HG03039 (cell line): Measurements from ENCODE around the gene ATPAF2.
"Not testable (repeated sequence)": the region's sequence is repeated elsewhere in the genome, so short reads cannot be mapped to it uniquely, and the experiment has no call there.

Source experiments
- ATAC-seq: cut with Tn5 transposase; IDR thresholded peaks from one replicate; pipeline ENCODE4 v1.9.1; 2021; ENCODE audit warnings: mild to moderate bottlenecking, moderate library complexity; ENCODE audit not compliant: unreplicated experiment

The ATPAF2 gene

GRCh38 chr17:18014006-18014405 lies 25.0 kb downstream of the ATPAF2 start:
- ATAC-seq, result no peak

- no peak for ATAC-seq
Measured at GRCh38 chr17:18011286-18011685, 27.7 kb downstream of the ATPAF2 start.

DNA sequence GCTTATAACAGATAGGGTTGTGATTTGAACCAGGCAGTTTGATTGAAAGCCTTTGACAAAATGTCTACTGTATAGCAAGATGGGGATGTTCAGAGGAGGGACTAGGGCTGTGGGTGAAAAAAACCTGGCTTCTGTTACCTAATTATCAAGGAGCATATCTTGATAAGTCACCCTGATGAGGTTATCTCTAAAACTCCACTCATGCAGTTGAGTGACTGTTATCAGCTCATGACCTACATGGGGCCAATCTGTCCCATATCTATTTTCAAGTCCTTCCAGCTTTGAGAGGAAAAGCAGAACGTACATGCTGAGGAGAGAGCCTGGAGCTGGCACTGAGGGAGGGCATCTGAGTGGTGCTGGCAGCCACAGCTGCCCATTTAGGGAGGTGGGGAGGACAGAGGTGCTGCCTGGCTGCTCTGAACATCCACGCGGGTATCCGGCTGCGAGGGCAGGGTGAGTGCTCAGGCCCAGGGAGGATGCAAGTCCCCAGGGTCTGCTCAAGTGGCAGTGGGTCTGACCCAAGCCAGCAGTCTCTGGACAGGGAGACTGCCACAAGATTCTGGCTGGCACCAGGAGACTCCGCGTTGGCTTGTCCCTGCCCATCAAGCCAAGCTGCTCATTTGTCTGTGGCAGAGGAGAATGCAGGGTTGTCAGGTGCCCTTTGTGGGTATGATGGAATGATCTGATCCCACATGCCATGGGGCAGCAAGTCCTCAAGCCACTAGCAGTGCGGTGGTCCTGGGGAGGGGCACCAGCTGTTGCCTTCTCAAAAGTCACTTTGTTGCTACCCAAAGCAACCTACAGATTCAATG lies 29.2 kb downstream of the ATPAF2 start:
- no peak for ATAC-seq

DNA sequence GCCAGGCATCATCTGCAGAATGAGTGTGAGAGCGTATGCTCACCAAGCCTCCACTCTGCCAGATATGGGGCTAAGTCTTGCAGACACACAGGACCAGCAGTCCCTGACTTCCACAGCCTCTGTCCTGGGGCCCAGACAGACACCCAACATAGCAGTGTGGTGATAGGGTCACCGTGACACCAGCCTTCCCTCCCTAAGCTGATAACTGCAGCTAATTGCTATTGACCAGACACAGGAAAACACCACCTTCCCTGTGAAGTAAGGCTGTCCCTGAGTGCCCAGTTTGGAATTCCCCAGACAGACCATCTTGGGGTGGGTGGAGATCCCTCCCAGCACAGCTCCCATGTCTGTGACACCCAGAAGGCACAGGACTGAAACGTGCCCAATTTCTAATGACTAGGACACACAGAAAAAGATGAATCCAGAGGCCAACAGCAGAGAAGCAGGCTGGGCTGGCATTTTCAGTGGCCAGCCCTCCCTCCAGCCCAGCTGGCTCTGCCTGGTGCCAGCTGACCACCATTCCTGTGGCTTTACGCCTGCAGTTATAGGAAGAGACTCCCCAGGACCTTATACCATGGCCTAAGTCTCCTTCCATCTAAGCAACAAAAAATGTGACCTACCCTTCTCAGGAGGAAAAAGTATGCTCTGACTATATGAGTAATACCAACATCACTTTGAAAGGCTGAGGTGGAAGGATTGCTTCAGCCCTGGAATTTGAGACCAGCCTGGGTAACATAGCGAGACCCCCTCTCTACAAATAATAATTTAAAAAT lies 30.3 kb downstream of the ATPAF2 start:
- no peak for ATAC-seq

- ATAC-seq, result no peak
Measured at GRCh38 chr17:18006495-18007239, 32.3 kb downstream of the ATPAF2 start.

DNA sequence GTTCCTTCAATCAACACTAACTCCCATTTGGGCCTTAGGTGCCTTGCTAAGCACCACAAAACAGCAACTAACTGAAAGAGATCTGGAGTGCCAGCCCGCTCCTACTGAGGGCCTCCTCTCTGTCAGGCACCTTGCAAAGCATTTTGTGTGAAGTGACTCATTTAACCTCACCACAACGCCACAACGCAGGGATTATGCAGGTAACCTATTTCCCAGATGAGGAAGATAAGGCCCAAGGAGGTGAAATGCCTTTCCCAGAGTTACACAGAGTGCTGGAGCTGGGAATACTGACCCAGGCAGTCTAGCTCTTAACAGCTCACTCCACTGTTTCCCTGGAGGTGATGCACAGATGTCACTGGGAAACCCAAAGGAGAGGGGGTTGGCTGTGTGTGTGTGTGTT lies 33.5 kb downstream of the ATPAF2 start:
- ATAC-seq, result no peak

- ATAC-seq, result no peak
Measured at GRCh38 chr17:18004884-18005305, 34.1 kb downstream of the ATPAF2 start.

GRCh38 chr17:18004345-18004744 lies 34.6 kb downstream of the ATPAF2 start:
- ATAC-seq, result no peak

DNA sequence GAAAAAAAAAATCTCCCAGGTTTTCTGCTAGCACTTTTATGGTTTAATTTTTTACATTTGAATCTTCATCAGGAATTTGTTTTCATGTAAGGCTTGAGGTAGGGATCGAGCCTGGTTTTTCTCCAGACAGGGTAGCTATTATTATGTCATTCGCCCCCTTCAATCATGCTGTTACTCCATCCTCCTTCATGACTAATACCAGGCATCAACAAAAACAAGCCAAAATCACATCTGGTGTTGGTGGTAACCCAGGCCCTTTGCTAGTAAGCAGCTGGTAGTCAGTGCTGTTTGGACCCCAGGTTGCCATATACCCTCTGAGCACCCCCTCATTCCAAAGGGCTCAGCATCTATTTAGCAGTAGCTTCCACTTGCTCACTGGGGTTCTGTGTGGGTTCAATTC lies 36.8 kb downstream of the ATPAF2 start:
- no peak for ATAC-seq

DNA sequence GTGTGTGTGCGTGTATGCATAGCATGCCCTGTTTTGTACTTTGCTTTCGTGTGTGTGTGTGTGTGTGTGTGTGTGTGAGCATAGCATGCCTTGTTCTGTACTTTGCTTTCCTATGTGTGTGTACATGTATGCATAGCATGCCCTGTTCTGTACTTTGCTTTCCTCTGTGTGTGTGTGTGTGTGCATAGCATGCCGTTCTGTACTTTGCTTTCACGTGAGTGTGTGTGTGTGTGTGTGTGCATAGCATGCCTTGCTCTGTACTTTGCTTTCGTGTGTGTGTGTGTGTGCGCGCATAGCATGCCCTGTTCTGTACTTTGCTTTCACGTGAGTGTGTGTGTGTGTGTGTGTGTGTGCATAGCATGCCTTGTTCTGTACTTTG lies 38.9 kb downstream of the ATPAF2 start:
- ATAC-seq, result no peak

GRCh38 chr17:17999364-18000029 lies 39.5 kb downstream of the ATPAF2 start:
- no peak for ATAC-seq

GRCh38 chr17:17998934-17999333 lies 40.0 kb downstream of the ATPAF2 start:
- ATAC-seq, result no peak

- not testable (repeated sequence) for ATAC-seq
Measured at GRCh38 chr17:17995887-17996286, 43.1 kb downstream of the ATPAF2 start.

- ATAC-seq, result no peak
Measured at GRCh38 chr17:17994271-17995069, 44.5 kb downstream of the ATPAF2 start.

GRCh38 chr17:17993852-17994251 lies 45.1 kb downstream of the ATPAF2 start:
- no peak for ATAC-seq

DNA sequence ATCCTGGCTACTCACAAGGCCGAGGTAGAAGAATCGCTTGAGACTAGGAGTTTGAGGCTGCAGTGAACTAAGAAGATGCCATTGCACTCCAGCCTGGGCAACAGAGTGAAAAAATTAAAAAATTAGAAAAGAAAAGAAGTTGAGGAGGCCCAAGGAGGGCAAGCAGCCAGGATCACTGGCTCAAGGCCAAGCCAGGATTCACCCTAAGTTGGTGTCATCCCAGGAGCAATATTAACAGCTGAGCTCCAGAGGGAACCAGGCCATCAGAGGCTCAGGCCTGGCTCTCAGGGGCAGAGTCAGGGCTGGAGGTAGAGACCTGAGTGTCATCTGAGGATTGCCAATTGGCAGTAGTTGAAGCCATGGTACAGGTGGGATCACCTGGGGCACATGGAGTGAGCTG lies 45.6 kb downstream of the ATPAF2 start:
- ATAC-seq, result no peak

DNA sequence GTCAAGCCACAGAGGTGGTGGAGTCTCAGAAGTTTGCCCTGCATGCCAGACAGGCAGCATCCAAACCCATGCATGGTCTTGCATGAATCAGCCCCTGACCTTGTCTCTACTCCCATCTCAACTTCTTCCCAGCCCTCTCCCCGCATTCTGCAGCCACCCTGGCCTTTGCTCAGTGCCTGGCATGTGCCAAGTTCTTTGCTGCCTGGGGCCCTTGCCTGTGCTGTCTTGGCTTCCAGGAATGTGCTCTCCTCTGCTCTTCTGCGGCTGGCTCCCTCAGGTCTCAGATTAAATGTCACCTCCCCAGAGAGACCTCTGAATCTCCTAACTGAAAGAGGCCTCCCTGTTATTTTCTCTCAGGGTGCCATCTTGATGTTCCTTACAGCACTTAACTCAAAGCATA lies 48.7 kb downstream of the ATPAF2 start:
- no peak for ATAC-seq

- no peak for ATAC-seq
Measured at GRCh38 chr17:17989618-17990017, 49.4 kb downstream of the ATPAF2 start.

DNA sequence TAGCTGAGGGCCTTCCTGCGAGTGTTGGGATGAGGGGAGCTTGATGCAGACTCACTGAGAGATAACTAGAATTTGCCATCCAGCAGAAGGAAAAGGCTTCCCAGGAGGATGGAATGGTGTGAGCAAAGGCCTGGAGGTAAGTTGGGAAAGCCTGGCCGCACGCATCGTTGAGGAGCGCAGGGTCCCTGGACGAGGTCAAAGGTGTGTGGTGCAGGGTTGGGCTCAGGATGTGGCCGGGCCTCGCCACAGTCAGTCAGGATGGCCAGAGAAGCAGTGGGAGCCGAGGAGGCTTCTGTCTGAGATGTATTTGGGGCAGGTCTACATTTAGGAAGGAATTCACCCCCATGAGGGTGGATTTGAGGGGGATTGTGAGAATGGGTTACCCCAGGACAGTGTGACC lies 49.9 kb downstream of the ATPAF2 start:
- ATAC-seq, result no peak

- no peak for ATAC-seq
Measured at GRCh38 chr17:17988427-17988945, 50.5 kb downstream of the ATPAF2 start.
